Trophoblast cell (in vitro differentiated cells and primary cell): ENCODE results near the gene BRD4.

Experiments
- DNase-seq, 2 donors: peaks; one replicate each; pipeline ENCODE4 v3.0.0-alpha.2; 2016
- H2AFZ ChIP-seq: 2 replicates; pipeline ENCODE4 v1.6.1; 2013; ENCODE audit warnings: low read length, moderate library complexity, mild to moderate bottlenecking; ENCODE audit not compliant: insufficient read depth, poor library complexity
- H2AK5ac ChIP-seq: 2 replicates; pipeline ENCODE4 v1.6.1; 2013; ENCODE audit warnings: mild to moderate bottlenecking, low read length
- H2BK120ac ChIP-seq: 2 replicates; pipeline ENCODE4 v1.6.1; 2013; ENCODE audit warnings: low read length, mild to moderate bottlenecking, moderate library complexity; ENCODE audit not compliant: insufficient read depth, poor library complexity
- H2BK12ac ChIP-seq: 2 replicates; pipeline ENCODE4 v1.6.1; 2013; ENCODE audit warnings: mild to moderate bottlenecking, low read length, moderate library complexity
- H2BK5ac ChIP-seq: 2 replicates; pipeline ENCODE4 v1.6.1; 2013; ENCODE audit warnings: low read length, low read depth, moderate library complexity, mild to moderate bottlenecking; ENCODE audit not compliant: poor library complexity
- H3K14ac ChIP-seq: 2 replicates; pipeline ENCODE4 v1.6.1; 2013; ENCODE audit warnings: mild to moderate bottlenecking, low read length
- H3K18ac ChIP-seq: 2 replicates; pipeline ENCODE4 v1.6.1; 2013; ENCODE audit warnings: mild to moderate bottlenecking, low read length
- H3K23ac ChIP-seq: 2 replicates; pipeline ENCODE4 v1.6.1; 2013; ENCODE audit warnings: low read length
- H3K27ac ChIP-seq: 2 replicates; pipeline ENCODE4 v1.5.1; 2013; ENCODE audit warnings: low read depth, mild to moderate bottlenecking, inconsistent platforms, low read length, moderate library complexity
- H3K27me3 ChIP-seq: 2 replicates; pipeline ENCODE4 v1.6.1; 2013; ENCODE audit warnings: inconsistent platforms, mild to moderate bottlenecking, low read length, moderate library complexity; ENCODE audit not compliant: insufficient read depth
- H3K36me3 ChIP-seq, 2 experiments: 1 replicate in 1 of 2; 2 replicates in 1 of 2; pipeline ENCODE4 v1.6.1; 2013; ENCODE audit warnings: low read length in 2 of 2, mild to moderate bottlenecking in 2 of 2, moderate library complexity in 1 of 2; ENCODE audit not compliant: insufficient read depth in 2 of 2, control insufficient read depth in 1 of 2
- H3K4ac ChIP-seq: 2 replicates; pipeline ENCODE4 v1.6.1; 2013; ENCODE audit warnings: low read depth, mild to moderate bottlenecking, low read length, moderate library complexity
- H3K4me1 ChIP-seq, 2 experiments: 1 replicate in 1 of 2; 2 replicates in 1 of 2; pipeline ENCODE4 v1.6.1; 2013; ENCODE audit warnings: low read length in 2 of 2, mild to moderate bottlenecking in 2 of 2, moderate library complexity in 1 of 2; ENCODE audit not compliant: insufficient read depth in 2 of 2, control insufficient read depth in 1 of 2
- H3K4me2 ChIP-seq: 2 replicates; pipeline ENCODE4 v1.6.1; 2013; ENCODE audit warnings: inconsistent platforms, mild to moderate bottlenecking, low read length, moderate library complexity
- H3K4me3 ChIP-seq: 2 replicates; pipeline ENCODE4 v1.5.1; 2013; ENCODE audit warnings: mild to moderate bottlenecking, low read depth, low read length, inconsistent platforms
- H3K79me1 ChIP-seq: one replicate; pipeline ENCODE4 v1.6.1; 2013; ENCODE audit warnings: low read length
- H3K79me2 ChIP-seq: 2 replicates; pipeline ENCODE4 v1.6.1; 2013; ENCODE audit warnings: low read length, mild to moderate bottlenecking; ENCODE audit not compliant: control insufficient read depth, insufficient read depth, poor library complexity
- H3K9ac ChIP-seq: 2 replicates; pipeline ENCODE4 v1.6.1; 2013; ENCODE audit warnings: mild to moderate bottlenecking, low read length
- H3K9me3 ChIP-seq: 2 replicates; pipeline ENCODE4 v1.6.1; 2013; ENCODE audit warnings: low read depth, mild to moderate bottlenecking, control low read depth, inconsistent platforms, low read length; ENCODE audit not compliant: insufficient read depth
- H4K12ac ChIP-seq: 2 replicates; pipeline ENCODE4 v1.6.1; 2013; ENCODE audit warnings: low read depth, mild to moderate bottlenecking, low read length, moderate library complexity
- H4K8ac ChIP-seq: 2 replicates; pipeline ENCODE4 v1.6.1; 2013; ENCODE audit warnings: low read depth, mild to moderate bottlenecking, low read length, moderate library complexity
- H4K91ac ChIP-seq: one replicate; pipeline ENCODE4 v1.6.1; 2013; ENCODE audit warnings: low read depth, mild to moderate bottlenecking, low read length, moderate library complexity
- WGBS: extraction: QIAGEN DNeasy Blood & Tissue Kit; methylation state at CpG from one replicate; pipeline ENCODE4 v1.1.7; 2013; ENCODE audit warnings: missing lambda C conversion rate; ENCODE audit not compliant: insufficient read length, insufficient coverage; ENCODE audit errors: extremely low coverage; 5-methylcytosine and 5-hydroxymethylcytosine counted together

Gene BRD4

DNA sequence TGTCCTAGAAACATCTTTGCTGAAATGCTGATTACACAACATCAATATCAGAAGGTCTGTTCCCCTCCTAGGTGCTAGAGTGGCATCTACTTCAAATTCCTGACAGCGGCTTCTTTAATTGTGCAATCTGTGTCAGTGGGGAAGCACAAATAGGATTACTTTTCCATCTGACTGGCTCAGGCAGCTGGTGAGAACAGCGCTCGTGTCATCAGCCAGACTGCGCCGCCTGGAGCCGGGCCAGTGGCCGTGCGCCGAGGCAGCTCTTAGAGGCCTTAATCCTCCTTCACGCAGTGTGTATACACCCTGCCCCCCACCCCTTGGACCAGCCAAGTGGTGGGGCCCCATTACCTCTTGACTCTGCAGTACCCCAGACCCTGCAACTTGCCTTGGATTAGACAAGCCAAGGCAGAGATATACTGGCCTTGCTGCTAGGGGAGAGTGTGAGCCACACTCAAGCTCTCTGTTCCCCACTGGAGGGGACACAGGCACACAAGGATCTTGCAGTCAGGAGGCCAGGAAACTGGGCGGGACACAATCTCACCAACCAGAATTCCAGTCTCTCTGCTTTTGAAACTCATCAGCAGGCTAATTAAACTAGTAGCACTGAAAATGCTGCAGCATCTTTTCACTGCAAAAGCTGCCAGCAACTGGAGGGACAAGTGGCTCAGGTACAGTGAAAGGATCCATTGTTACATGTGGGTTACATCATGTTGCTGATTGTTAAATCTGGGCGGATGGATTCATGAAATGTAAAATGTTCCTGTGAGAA, 51.2 kb downstream of the BRD4 start:
- no CpG with 5 or more reads among the region's 12 CpGs for WGBS
- Histone ChIP-seq H4K8ac (peak overlapping the region; percentile 30), H2AFZ (no peak overlapping the region)

DNA sequence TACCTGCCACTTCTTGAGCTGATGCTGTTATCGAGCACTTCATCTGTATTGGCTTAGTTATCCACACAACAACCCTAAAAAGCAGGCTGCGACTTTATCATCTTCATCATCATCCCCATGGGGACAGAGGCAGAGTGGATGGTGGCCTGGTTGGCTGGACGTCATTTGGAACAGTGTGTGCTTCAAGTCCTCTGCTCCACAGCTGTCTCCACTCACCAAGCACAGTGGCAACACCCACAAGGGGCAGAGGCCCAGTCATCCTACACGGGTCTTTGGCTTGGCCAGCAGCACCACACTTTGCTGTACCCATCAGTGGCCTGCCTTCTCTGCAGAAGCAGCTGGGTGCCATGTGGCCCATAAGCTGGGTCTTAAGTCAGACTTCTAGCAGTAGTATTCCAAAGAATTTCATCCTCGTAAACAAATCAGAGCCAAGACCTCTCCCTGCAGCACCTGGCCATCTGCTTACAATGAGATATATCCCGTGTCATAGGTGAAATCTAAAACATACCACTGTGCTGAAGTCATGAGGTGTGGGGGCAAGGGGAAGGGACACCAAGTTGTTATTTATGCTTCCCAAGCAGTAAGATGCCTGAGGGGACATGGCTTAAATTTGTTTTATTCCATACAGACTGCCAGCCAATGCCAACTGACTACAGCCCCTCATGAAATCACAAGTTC, 52.2 kb downstream of the BRD4 start:
- peak overlapping the region; percentile 61 for H3K4ac ChIP-seq
- H3K79me2 ChIP-seq: peaks cover 59% of the 10 kb centered on the region
- H4K12ac ChIP-seq: no peak overlapping the region
- peak overlapping the region; percentile 26 for H3K18ac ChIP-seq
- peaks cover 0 to 13% of the 10 kb centered on the region in 2 experiments for H3K36me3 ChIP-seq
- H2BK120ac ChIP-seq: peak overlapping the region; percentile 16
- H3K79me1 ChIP-seq: peaks cover 14% of the 10 kb centered on the region
- no peak overlapping the region for H2AFZ ChIP-seq
- peak overlapping the region; percentile 7 for H2BK5ac ChIP-seq
- H3K27ac ChIP-seq: peak overlapping the region; percentile 40
- H3K4me1 ChIP-seq: peaks cover 44 to 57% of the 10 kb centered on the region in 2 experiments
- no peak overlapping the region for H3K4me3 ChIP-seq
- peak overlapping the region; percentile 3 for H2BK12ac ChIP-seq
- no peak overlapping the region for H4K8ac ChIP-seq
- peak overlapping the region; percentile 7 for H4K91ac ChIP-seq
- WGBS: no CpG with 5 or more reads among the region's 6 CpGs
- peak; percentile 92 to 96 for DNase-seq
- peak overlapping the region; percentile 24 for H3K9ac ChIP-seq
- H3K4me2 ChIP-seq: peak overlapping the region; percentile 3
- no peak overlapping the region for H2AK5ac ChIP-seq
- H3K23ac ChIP-seq: no peak overlapping the region
- peak overlapping the region; percentile 7 for H3K14ac ChIP-seq
- no peaks in the 10 kb centered on the region for H3K27me3 ChIP-seq
- H3K9me3 ChIP-seq: peaks cover 2% of the 10 kb centered on the region

More for the DNA sequence above, 51.2 kb downstream of the BRD4 start:
- no peak overlapping the region for H2AK5ac ChIP-seq
- H3K23ac ChIP-seq: no peak overlapping the region
- H3K9ac ChIP-seq: no peak overlapping the region
- H3K4ac ChIP-seq: peak overlapping the region; percentile 77
- DNase-seq: peak; percentile 95 to 99
- peak overlapping the region; percentile 48 for H4K91ac ChIP-seq
- peaks cover 50 to 60% of the 10 kb centered on the region in 2 experiments for H3K4me1 ChIP-seq
- peak overlapping the region; percentile 47 for H2BK5ac ChIP-seq
- H3K36me3 ChIP-seq: peaks cover 0 to 8% of the 10 kb centered on the region in 2 experiments
- peaks cover 14% of the 10 kb centered on the region for H3K79me1 ChIP-seq
- no peak overlapping the region for H2BK120ac ChIP-seq
- H3K9me3 ChIP-seq: peaks cover 2% of the 10 kb centered on the region
- no peak overlapping the region for H2BK12ac ChIP-seq
- H3K79me2 ChIP-seq: peaks cover 57% of the 10 kb centered on the region
- H3K27me3 ChIP-seq: no peaks in the 10 kb centered on the region
- no peak overlapping the region for H3K4me2 ChIP-seq
- no peak overlapping the region for H4K12ac ChIP-seq
- peak overlapping the region; percentile 41 for H3K18ac ChIP-seq
- H3K27ac ChIP-seq: peak overlapping the region; percentile 35
- peak overlapping the region; percentile 46 for H3K14ac ChIP-seq
- no peak overlapping the region for H3K4me3 ChIP-seq

DNA sequence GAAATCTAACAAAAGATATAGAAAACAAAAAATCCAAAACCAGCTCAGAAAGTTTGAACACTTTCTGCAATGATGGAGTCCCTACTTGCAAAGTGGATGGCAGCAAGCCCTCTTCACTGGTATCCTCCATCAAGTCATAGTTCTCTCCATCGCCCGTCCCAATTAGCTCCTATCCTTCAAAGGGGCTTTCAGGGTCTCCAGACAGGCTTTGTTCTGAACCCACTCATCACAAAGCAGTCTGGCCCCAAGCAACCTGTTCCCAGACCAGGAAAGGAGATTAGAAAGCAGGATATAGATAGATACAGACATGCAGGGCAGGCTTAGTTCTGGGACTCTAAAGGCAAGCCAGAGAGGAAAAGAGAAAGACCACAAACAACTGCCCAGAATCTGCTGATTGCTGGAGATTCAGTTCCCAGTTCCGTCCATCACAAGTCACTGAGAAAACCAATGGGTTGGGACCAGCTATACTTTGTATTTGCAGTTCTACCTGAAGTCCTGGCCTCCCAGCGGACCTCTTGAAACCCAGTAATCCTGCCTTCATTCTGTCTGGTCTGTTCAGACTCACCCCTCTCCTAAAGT, 52.9 kb downstream of the BRD4 start:
- H4K12ac ChIP-seq: no peak overlapping the region
- peaks cover 0 to 13% of the 10 kb centered on the region in 2 experiments for H3K36me3 ChIP-seq
- no peak overlapping the region for H2AK5ac ChIP-seq
- peak overlapping the region; percentile 61 for H3K4ac ChIP-seq
- no peaks in the 10 kb centered on the region for H3K27me3 ChIP-seq
- H3K9me3 ChIP-seq: peaks cover 2% of the 10 kb centered on the region
- no peak overlapping the region for H3K23ac ChIP-seq
- H4K91ac ChIP-seq: peak overlapping the region; percentile 7
- H3K9ac ChIP-seq: no peak overlapping the region
- H3K4me1 ChIP-seq: peaks cover 39 to 52% of the 10 kb centered on the region in 2 experiments
- H2BK5ac ChIP-seq: peak overlapping the region; percentile 7
- H3K79me1 ChIP-seq: peaks cover 14% of the 10 kb centered on the region
- H3K27ac ChIP-seq: peak overlapping the region; percentile 40
- no peak overlapping the region for H3K18ac ChIP-seq
- no peak overlapping the region for H2BK120ac ChIP-seq
- H3K79me2 ChIP-seq: peaks cover 58% of the 10 kb centered on the region
- no peak overlapping the region for H3K4me3 ChIP-seq
- no peak overlapping the region for H3K4me2 ChIP-seq
- no peak overlapping the region for H3K14ac ChIP-seq
- no peak for DNase-seq
- no peak overlapping the region for H2AFZ ChIP-seq
- H2BK12ac ChIP-seq: no peak overlapping the region
- H4K8ac ChIP-seq: no peak overlapping the region
- WGBS: no CpG with 5 or more reads among the region's 4 CpGs

DNA sequence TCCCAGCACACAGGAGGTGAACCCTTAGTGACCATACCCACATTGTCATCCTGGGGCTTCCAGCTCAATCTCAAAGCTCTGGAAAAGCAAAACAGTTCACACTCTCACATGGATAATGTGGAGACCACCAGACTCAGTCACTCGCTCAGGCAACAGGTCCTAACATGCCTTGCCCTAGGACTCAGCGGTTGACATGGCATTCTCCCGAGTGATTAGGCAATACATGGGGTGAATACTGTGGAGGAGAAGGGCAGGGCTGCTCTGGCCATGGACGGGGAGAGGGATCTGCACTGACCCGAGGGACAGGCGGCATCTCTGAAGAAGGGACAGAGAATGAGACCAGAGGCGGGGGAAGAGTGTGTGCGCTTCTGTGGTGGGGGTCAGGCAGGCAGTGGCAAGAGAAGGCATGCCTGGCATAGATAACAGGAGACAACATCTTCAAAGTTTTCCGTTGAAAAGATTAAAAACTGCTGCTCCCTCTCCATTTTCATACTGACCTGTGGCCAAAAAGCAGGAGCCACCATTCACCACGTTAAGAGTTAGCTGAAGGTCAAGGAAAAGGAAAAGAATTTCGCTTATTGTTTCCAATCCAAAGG, 55.6 kb downstream of the BRD4 start:
- peak overlapping the region; percentile 18 for H2BK5ac ChIP-seq
- peaks cover 18 to 33% of the 10 kb centered on the region in 2 experiments for H3K36me3 ChIP-seq
- H3K4me1 ChIP-seq: peaks cover 37 to 49% of the 10 kb centered on the region in 2 experiments
- no peak overlapping the region for H3K4me3 ChIP-seq
- peak overlapping the region; percentile 3 for H2AFZ ChIP-seq
- no peak overlapping the region for H2BK12ac ChIP-seq
- no peak overlapping the region for H3K4me2 ChIP-seq
- no peak overlapping the region for H3K9ac ChIP-seq
- no peaks in the 10 kb centered on the region for H3K27me3 ChIP-seq
- WGBS: no CpG with 5 or more reads among the region's 11 CpGs
- H3K4ac ChIP-seq: peak overlapping the region; percentile 98
- peak overlapping the region; percentile 33 for H3K14ac ChIP-seq
- no peak overlapping the region for H3K27ac ChIP-seq
- peak; percentile 29 to 45 for DNase-seq
- no peak overlapping the region for H2BK120ac ChIP-seq
- H4K91ac ChIP-seq: no peak overlapping the region
- no peak overlapping the region for H3K23ac ChIP-seq
- no peak overlapping the region for H2AK5ac ChIP-seq
- H3K18ac ChIP-seq: peak overlapping the region; percentile 38
- H4K8ac ChIP-seq: no peak overlapping the region
- H3K9me3 ChIP-seq: peaks cover 2% of the 10 kb centered on the region
- peaks cover 14% of the 10 kb centered on the region for H3K79me1 ChIP-seq
- no peak overlapping the region for H4K12ac ChIP-seq
- peaks cover 61% of the 10 kb centered on the region for H3K79me2 ChIP-seq
